ENCODE data around the gene DCAF16. TPM values are rescaled to one million over a fixed set of nuclear protein-coding genes. Genes with fewer than 3 reads are reported as not detected.

DCAF16 gene
- total RNA-seq, 1 donor from 2014 or later = 26.2 TPM

DNA sequence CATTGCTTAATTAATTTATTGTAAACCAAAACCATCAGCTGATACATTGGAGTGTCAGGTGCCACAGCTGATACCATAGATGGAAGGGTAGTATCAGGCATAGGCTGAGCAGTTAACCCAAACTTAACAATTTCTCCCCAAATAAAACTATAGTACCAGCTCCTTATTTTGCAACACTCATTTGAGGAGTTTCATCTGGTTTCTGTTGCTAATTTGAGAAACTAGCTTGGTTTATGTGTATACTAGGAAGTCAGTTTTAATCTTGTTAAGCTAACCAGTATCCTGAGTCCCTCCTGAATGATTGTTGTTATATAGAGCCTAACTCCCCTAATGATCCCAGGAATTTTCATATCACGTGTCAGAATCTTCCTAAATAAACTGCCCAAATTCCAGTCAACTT is 12.7 kb downstream of the DCAF16 start:
- DNase-seq (no peak), ATAC-seq (no peak)
- no peaks in the 10 kb centered on the region for H3K9me3 ChIP-seq
- peaks cover 50% of the 10 kb centered on the region for H3K36me3 ChIP-seq
- no peaks in the 10 kb centered on the region for H3K27me3 ChIP-seq
- intact Hi-C loops (cut with DNase I) = no loop called here
- no peak for TF ChIP-seq CTCF (IDR thresholded peaks at IDR 0.05)
- no peak overlapping the region for H3K4me3 ChIP-seq
- H3K4me1 ChIP-seq = no peaks in the 10 kb centered on the region
- no peak overlapping the region for H3K27ac ChIP-seq

- intact Hi-C loops (cut with DNase I) = no loop called here
- Histone ChIP-seq H3K36me3 (peaks cover 22% of the 10 kb centered on the region), H3K27me3 (no peaks in the 10 kb centered on the region), H3K27ac (no peak overlapping the region), H3K9me3 (peaks cover 3% of the 10 kb centered on the region), H3K4me3 (no peak overlapping the region), H3K4me1 (no peaks in the 10 kb centered on the region)
- no peak for ATAC-seq
- no peak for TF ChIP-seq CTCF (IDR thresholded peaks at IDR 0.05)
- no peak for DNase-seq
Measured at GRCh38 chr4:17794730-17795129, 15.8 kb downstream of the DCAF16 start.

- no peak for DNase-seq
Measured at GRCh38 chr4:17788956-17789355, 21.6 kb downstream of the DCAF16 start.

DNA sequence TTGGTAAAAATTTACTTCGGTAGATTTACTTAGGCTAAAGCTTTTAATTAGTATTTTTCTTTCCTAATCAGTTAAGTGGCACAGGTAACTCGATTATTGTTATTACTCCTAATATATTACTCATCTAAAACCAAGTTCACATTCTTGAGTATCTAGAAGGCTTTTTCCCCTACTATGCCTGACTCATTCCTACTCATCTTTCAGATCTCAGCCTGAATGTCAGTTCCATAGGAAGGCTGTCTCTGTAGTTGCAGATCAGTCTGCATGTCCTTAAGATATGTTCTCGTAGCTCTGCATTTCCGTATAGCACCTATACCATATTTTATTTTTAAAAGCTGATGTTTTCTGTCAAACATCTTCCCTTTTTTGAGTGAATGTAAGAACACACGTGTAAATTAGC is 23.2 kb downstream of the DCAF16 start:
- Histone ChIP-seq H3K9me3 (peaks cover 3% of the 10 kb centered on the region), H3K27me3 (no peaks in the 10 kb centered on the region)

More at GRCh38 chr4:17788956-17789355, 21.6 kb downstream of the DCAF16 start:
- Histone ChIP-seq H3K9me3 (peaks cover 3% of the 10 kb centered on the region), H3K4me3 (no peak overlapping the region), H3K27me3 (no peaks in the 10 kb centered on the region), H3K36me3 (peaks cover 4% of the 10 kb centered on the region), H3K27ac (no peak overlapping the region), H3K4me1 (no peaks in the 10 kb centered on the region)
- no peak for TF ChIP-seq CTCF (IDR thresholded peaks at IDR 0.05)
- intact Hi-C loops (cut with DNase I) = no loop called here
- ATAC-seq = no peak

DNA sequence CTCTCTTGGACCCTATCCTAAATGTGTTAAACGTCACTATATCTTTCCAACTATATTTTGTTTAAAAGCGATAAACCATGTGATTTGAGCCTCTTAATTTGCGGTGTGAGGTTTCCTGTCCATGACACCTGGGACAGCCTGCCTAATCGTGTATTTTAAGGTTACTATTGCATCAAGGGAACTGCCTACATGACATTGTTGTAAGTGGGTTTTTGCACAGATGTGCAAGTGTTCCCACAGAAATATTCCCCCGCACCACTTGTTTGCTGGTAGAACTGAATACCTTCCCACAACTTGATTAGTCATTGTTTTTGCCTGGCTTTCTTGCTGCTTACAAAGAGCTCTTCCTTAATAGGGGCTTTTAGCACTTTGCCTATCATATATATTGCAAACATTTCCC is 24.0 kb downstream of the DCAF16 start:
- intact Hi-C loops (cut with DNase I) = no loop called here
- TF ChIP-seq CTCF (IDR thresholded peaks at IDR 0.05) = no peak
- no peaks in the 10 kb centered on the region for H3K4me1 ChIP-seq
- no peak overlapping the region for H3K4me3 ChIP-seq
- peaks cover 1% of the 10 kb centered on the region for H3K9me3 ChIP-seq
- DNase-seq (no peak), ATAC-seq (no peak)
- H3K27me3 ChIP-seq = peaks cover 5% of the 10 kb centered on the region
- no peak overlapping the region for H3K27ac ChIP-seq
- no peaks in the 10 kb centered on the region for H3K36me3 ChIP-seq

More for the DNA sequence above, 23.2 kb downstream of the DCAF16 start:
- TF ChIP-seq CTCF (IDR thresholded peaks at IDR 0.05) = no peak
- DNase-seq (no peak), ATAC-seq (no peak)
- H3K27ac ChIP-seq = no peak overlapping the region
- H3K36me3 ChIP-seq = no peaks in the 10 kb centered on the region
- H3K4me1 ChIP-seq = no peaks in the 10 kb centered on the region
- no peak overlapping the region for H3K4me3 ChIP-seq
- intact Hi-C loops (cut with DNase I) = no loop called here

- Histone ChIP-seq H3K4me1 (peaks cover 6% of the 10 kb centered on the region), H3K27ac (no peak overlapping the region), H3K27me3 (peaks cover 12% of the 10 kb centered on the region), H3K9me3 (no peaks in the 10 kb centered on the region), H3K36me3 (no peaks in the 10 kb centered on the region), H3K4me3 (no peak overlapping the region)
- DNase-seq (no peak), ATAC-seq (no peak)
- intact Hi-C loops (cut with DNase I) = no loop called here
- TF ChIP-seq CTCF (IDR thresholded peaks at IDR 0.05) = no peak
Measured at GRCh38 chr4:17785858-17786257, 24.7 kb downstream of the DCAF16 start.
